Keratinocyte (primary cell): ENCODE measurements around the gene SLC6A16.

Experiments used
- EZH2 ChIP-seq: IDR thresholded peaks from one replicate; pipeline ENCODE4 v1.6.1; 2012; ENCODE audit warnings: inconsistent platforms, mild to moderate bottlenecking, low read length, moderate library complexity
- TF ChIP-seq, protein P1 (sequence below), 3 experiments: IDR thresholded peaks in 1 of 3; conservative IDR thresholded peaks in 1 of 3; optimal IDR thresholded peaks in 1 of 3; 2 replicates in 2 of 3; 3 replicates in 1 of 3; pipeline versions ENCODE3 to v1.5.1; 2011; ENCODE audit warnings: low read length in 3 of 3, mild to moderate bottlenecking in 3 of 3, moderate library complexity in 2 of 3, control low read depth in 1 of 3, inconsistent platforms in 1 of 3; ENCODE audit not compliant: insufficient read depth in 2 of 3; ENCODE audit errors: extremely low read depth in 1 of 3

- TF ChIP-seq, protein P1, sequence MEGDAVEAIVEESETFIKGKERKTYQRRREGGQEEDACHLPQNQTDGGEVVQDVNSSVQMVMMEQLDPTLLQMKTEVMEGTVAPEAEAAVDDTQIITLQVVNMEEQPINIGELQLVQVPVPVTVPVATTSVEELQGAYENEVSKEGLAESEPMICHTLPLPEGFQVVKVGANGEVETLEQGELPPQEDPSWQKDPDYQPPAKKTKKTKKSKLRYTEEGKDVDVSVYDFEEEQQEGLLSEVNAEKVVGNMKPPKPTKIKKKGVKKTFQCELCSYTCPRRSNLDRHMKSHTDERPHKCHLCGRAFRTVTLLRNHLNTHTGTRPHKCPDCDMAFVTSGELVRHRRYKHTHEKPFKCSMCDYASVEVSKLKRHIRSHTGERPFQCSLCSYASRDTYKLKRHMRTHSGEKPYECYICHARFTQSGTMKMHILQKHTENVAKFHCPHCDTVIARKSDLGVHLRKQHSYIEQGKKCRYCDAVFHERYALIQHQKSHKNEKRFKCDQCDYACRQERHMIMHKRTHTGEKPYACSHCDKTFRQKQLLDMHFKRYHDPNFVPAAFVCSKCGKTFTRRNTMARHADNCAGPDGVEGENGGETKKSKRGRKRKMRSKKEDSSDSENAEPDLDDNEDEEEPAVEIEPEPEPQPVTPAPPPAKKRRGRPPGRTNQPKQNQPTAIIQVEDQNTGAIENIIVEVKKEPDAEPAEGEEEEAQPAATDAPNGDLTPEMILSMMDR (optimal IDR thresholded peaks at IDR 0.05 in 1 of 3, IDR thresholded peaks at IDR 0.05 in 1 of 3, conservative IDR thresholded peaks at IDR 0.05 in 1 of 3; ENCODE audit: extremely low read depth in 1 of 3, insufficient read depth in 2 of 3, low read length in 3 of 3): peak; percentile 60 to 77 (median 69)
- no peak for TF ChIP-seq EZH2
These were observed 3.0 kb upstream of the SLC6A16 start for GRCh38 chr19:49327878-49328544.
